ENCODE results near the gene UTS2.

Gene UTS2

GRCh38 chr1:7861452-7861851 is 8.6 kb upstream of the UTS2 start:
- H3K36me3 ChIP-seq (ENCODE audit: insufficient read depth, low read length), result no peaks in the 10 kb centered on the region
- peaks cover 15% of the 10 kb centered on the region for H3K27me3 ChIP-seq (ENCODE audit: control insufficient read depth, insufficient read depth, low read length)
- H3K4me2 ChIP-seq (ENCODE audit: low read length), result no peak overlapping the region
- H3K4me3 ChIP-seq (ENCODE audit: low read length), result no peak overlapping the region
- H3K4me1 ChIP-seq (ENCODE audit: control insufficient read depth, insufficient read depth, low read length), result no peaks in the 10 kb centered on the region
- no peaks in the 10 kb centered on the region for H3K9me3 ChIP-seq (replicated peaks; ENCODE audit: low read length)
- H3K9ac ChIP-seq (ENCODE audit: low read depth, low read length), result no peak overlapping the region

GRCh38 chr1:7860130-7860529 is 7.3 kb upstream of the UTS2 start:
- Histone ChIP-seq H3K9me3 (replicated peaks; ENCODE audit: low read length) (no peaks in the 10 kb centered on the region), H3K4me1 (ENCODE audit: control insufficient read depth, insufficient read depth, low read length) (no peaks in the 10 kb centered on the region), H3K4me2 (ENCODE audit: low read length) (no peak overlapping the region), H3K27me3 (ENCODE audit: control insufficient read depth, insufficient read depth, low read length) (peaks cover 15% of the 10 kb centered on the region), H3K36me3 (ENCODE audit: insufficient read depth, low read length) (no peaks in the 10 kb centered on the region), H3K9ac (ENCODE audit: low read depth, low read length) (no peak overlapping the region), H3K4me3 (ENCODE audit: low read length) (no peak overlapping the region)

DNA sequence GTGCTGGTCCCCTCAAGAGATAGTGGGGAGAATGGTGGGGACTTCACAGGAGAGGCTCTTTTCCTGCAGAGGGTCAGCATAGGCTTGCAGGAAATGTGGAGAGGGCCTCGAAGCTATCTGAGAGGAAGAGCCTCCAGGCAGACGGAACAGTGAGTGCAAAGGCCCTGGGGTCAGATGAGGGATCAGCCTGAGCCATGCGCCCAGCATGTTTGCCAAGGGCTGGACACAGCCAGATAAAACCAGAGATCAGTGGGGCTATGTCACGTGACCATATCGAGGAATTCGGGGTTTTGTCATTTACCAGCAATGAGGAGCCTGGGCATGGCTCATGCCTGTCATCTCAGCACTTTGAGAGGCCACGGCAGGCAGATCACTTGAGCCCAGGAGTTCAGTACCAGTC is 6.5 kb upstream of the UTS2 start:
- H3K4me1 ChIP-seq (ENCODE audit: control insufficient read depth, insufficient read depth, low read length), result no peaks in the 10 kb centered on the region
- no peaks in the 10 kb centered on the region for H3K36me3 ChIP-seq (ENCODE audit: insufficient read depth, low read length)
- H3K9me3 ChIP-seq (replicated peaks; ENCODE audit: low read length), result no peaks in the 10 kb centered on the region
- H3K27me3 ChIP-seq (ENCODE audit: control insufficient read depth, insufficient read depth, low read length), result peaks cover 15% of the 10 kb centered on the region
- H3K9ac ChIP-seq (ENCODE audit: low read depth, low read length), result no peak overlapping the region
- H3K4me3 ChIP-seq (ENCODE audit: low read length), result no peak overlapping the region
- no peak overlapping the region for H3K4me2 ChIP-seq (ENCODE audit: low read length)

DNA sequence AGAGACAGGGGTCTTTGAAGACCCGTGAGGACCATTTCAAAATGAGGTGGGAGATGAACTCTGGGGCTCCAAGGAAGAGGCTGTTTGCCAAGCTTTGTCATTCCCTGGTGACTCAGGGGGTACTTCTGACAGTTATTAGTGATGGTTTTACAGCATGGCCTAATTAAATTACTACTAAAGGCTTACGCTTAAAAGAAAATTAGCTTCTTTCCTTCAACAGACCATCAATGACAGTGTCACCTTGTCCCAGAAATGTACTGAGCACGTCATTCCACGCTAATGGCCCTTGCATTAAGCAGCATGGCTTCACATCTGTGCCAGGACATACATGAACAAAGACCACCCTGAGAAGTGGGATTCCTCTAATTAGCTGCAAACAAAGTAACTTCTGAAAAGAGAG is 5.1 kb upstream of the UTS2 start:
- Histone ChIP-seq H3K4me3 (ENCODE audit: low read length) (no peak overlapping the region), H3K9me3 (replicated peaks; ENCODE audit: low read length) (no peaks in the 10 kb centered on the region), H3K4me1 (ENCODE audit: control insufficient read depth, insufficient read depth, low read length) (no peaks in the 10 kb centered on the region), H3K9ac (ENCODE audit: low read depth, low read length) (no peak overlapping the region), H3K27me3 (ENCODE audit: control insufficient read depth, insufficient read depth, low read length) (peaks cover 16% of the 10 kb centered on the region), H3K4me2 (ENCODE audit: low read length) (no peak overlapping the region), H3K36me3 (ENCODE audit: insufficient read depth, low read length) (no peaks in the 10 kb centered on the region)

DNA sequence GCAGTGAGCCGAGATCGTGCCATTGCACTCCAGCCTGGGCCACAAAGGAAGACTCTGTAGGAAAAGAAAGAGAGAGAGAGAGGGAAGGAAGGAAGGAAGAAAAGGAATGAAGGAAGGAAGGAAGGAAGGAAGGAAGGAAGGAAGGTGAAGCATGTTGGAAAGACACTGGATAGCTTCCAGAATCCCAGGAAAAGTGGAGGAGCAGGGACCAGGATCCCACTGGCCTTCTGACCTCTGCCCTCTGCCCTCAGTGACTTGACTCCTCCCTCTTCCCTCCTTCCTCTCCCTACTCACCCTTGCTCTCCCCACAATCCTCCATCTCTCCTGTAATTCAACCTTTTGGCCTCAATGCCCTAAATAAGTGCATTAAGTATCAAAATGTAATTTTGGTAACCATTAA is 4.1 kb upstream of the UTS2 start:
- no peak overlapping the region for H3K4me2 ChIP-seq (ENCODE audit: low read length)

DNA sequence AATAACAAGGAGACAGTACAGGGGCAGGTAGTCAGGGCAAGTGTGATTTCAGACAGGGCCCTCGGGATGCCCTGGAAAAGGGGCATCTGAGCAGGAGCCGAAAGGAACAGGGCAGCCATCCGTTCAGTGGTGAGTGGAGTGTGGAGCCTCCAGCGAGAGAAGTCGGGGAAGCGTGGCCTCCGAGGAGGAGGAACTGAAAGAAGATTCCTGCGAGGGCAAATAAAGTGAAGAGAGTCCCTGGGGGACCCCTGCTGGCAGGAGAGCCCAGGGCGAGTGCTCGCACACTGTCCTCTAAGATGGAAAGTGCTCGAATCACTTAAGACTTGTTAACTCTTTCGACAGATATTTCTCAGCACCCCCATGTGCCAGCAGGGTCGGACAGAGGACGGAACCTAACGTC is 3.5 kb upstream of the UTS2 start:
- Histone ChIP-seq H3K27me3 (ENCODE audit: control insufficient read depth, insufficient read depth, low read length) (peaks cover 27% of the 10 kb centered on the region), H3K4me2 (ENCODE audit: low read length) (peak overlapping the region; percentile 3), H3K9me3 (replicated peaks; ENCODE audit: low read length) (no peaks in the 10 kb centered on the region), H3K4me1 (ENCODE audit: control insufficient read depth, insufficient read depth, low read length) (no peaks in the 10 kb centered on the region), H3K4me3 (ENCODE audit: low read length) (no peak overlapping the region), H3K9ac (ENCODE audit: low read depth, low read length) (no peak overlapping the region), H3K36me3 (ENCODE audit: insufficient read depth, low read length) (no peaks in the 10 kb centered on the region)

More for the DNA sequence above, 4.1 kb upstream of the UTS2 start:
- Histone ChIP-seq H3K9ac (ENCODE audit: low read depth, low read length) (no peak overlapping the region), H3K27me3 (ENCODE audit: control insufficient read depth, insufficient read depth, low read length) (peaks cover 21% of the 10 kb centered on the region), H3K36me3 (ENCODE audit: insufficient read depth, low read length) (no peaks in the 10 kb centered on the region), H3K4me3 (ENCODE audit: low read length) (no peak overlapping the region), H3K4me1 (ENCODE audit: control insufficient read depth, insufficient read depth, low read length) (no peaks in the 10 kb centered on the region), H3K9me3 (replicated peaks; ENCODE audit: low read length) (no peaks in the 10 kb centered on the region)

GRCh38 chr1:7853684-7854026 is 790 bp upstream of the UTS2 start:
- Histone ChIP-seq H3K4me1 (ENCODE audit: control insufficient read depth, insufficient read depth, low read length) (no peaks in the 10 kb centered on the region), H3K9ac (ENCODE audit: low read depth, low read length) (no peak overlapping the region), H3K27me3 (ENCODE audit: control insufficient read depth, insufficient read depth, low read length) (peaks cover 34% of the 10 kb centered on the region), H3K36me3 (ENCODE audit: insufficient read depth, low read length) (no peaks in the 10 kb centered on the region), H3K4me2 (ENCODE audit: low read length) (no peak overlapping the region), H3K9me3 (replicated peaks; ENCODE audit: low read length) (no peaks in the 10 kb centered on the region), H3K4me3 (ENCODE audit: low read length) (no peak overlapping the region)

GRCh38 chr1:7850786-7851185 is 2.1 kb downstream of the UTS2 start:
- H3K9ac ChIP-seq (ENCODE audit: low read depth, low read length), result no peak overlapping the region
- no peak overlapping the region for H3K4me3 ChIP-seq (ENCODE audit: low read length)
- no peaks in the 10 kb centered on the region for H3K9me3 ChIP-seq (replicated peaks; ENCODE audit: low read length)
- peaks cover 3% of the 10 kb centered on the region for H3K4me1 ChIP-seq (ENCODE audit: control insufficient read depth, insufficient read depth, low read length)
- H3K4me2 ChIP-seq (ENCODE audit: low read length), result no peak overlapping the region
- peaks cover 24% of the 10 kb centered on the region for H3K27me3 ChIP-seq (ENCODE audit: control insufficient read depth, insufficient read depth, low read length)
- H3K36me3 ChIP-seq (ENCODE audit: insufficient read depth, low read length), result no peaks in the 10 kb centered on the region

DNA sequence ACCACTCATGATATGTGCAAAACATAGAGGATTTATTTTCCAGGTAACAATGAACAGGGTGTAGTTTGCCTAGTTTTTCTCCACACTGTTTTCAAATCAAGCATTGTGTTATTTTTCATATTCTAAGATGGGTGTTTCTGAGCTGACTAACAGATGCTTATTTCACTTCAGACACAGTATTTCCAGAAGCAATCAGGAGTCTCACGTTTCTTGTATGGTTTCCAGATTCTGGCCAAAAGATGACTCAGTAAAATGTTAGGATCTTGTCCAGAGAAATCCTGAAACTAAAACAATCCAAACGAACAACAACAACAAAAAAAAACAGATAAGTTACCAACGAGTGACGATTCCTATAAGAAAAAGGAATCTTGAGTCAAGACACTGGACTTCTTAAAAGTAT is 5.3 kb downstream of the UTS2 start:
- Histone ChIP-seq H3K9me3 (replicated peaks; ENCODE audit: low read length) (no peaks in the 10 kb centered on the region), H3K9ac (ENCODE audit: low read depth, low read length) (no peak overlapping the region), H3K4me3 (ENCODE audit: low read length) (no peak overlapping the region), H3K4me2 (ENCODE audit: low read length) (peak overlapping the region; percentile 6), H3K27me3 (ENCODE audit: control insufficient read depth, insufficient read depth, low read length) (peaks cover 17% of the 10 kb centered on the region), H3K36me3 (ENCODE audit: insufficient read depth, low read length) (no peaks in the 10 kb centered on the region), H3K4me1 (ENCODE audit: control insufficient read depth, insufficient read depth, low read length) (peaks cover 3% of the 10 kb centered on the region)

DNA sequence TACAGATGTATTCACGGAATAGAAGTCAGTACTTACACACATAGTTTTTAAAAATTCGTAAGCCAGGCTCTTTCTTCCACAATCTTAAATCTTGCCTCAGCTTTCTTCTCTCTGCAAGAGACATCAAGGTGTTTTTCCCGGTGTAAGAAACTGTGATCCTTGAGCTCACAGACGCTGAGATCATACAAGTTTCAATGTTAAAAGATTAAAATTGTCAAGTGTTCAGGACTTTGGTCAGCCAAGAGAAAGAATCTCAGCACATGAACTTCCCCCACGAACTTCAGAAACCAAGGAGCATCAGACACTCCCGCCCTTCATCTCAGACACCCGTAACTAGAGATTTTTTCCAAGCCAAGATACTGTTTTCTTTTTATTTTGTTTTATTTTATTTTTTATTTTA is 6.2 kb downstream of the UTS2 start:
- no peaks in the 10 kb centered on the region for H3K9me3 ChIP-seq (replicated peaks; ENCODE audit: low read length)
- peaks cover 12% of the 10 kb centered on the region for H3K27me3 ChIP-seq (ENCODE audit: control insufficient read depth, insufficient read depth, low read length)
- peaks cover 3% of the 10 kb centered on the region for H3K4me1 ChIP-seq (ENCODE audit: control insufficient read depth, insufficient read depth, low read length)
- H3K36me3 ChIP-seq (ENCODE audit: insufficient read depth, low read length), result no peaks in the 10 kb centered on the region
- no peak overlapping the region for H3K9ac ChIP-seq (ENCODE audit: low read depth, low read length)
- no peak overlapping the region for H3K4me3 ChIP-seq (ENCODE audit: low read length)
- no peak overlapping the region for H3K4me2 ChIP-seq (ENCODE audit: low read length)

DNA sequence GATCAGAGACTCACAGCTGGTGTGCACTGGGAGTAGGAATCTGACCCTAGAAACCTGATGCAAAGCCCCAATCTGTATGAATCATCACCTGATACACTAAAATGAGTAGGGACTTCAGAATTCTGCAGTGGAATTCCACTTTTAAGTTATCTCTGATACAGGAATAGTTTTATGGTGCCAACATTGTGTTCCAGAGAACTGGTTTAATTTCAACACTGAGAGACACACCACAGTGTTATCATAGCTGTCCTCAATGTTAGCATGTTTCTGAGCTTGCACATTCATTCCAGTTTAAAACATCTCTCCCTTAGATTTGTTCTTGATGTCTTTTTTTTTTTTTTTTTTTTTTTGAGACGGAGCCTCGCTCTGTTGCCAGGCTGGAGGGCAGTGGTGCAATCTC is 7.1 kb downstream of the UTS2 start:
- Histone ChIP-seq H3K36me3 (ENCODE audit: insufficient read depth, low read length) (no peaks in the 10 kb centered on the region), H3K27me3 (ENCODE audit: control insufficient read depth, insufficient read depth, low read length) (peaks cover 4% of the 10 kb centered on the region), H3K4me1 (ENCODE audit: control insufficient read depth, insufficient read depth, low read length) (peaks cover 3% of the 10 kb centered on the region), H3K9ac (ENCODE audit: low read depth, low read length) (no peak overlapping the region), H3K4me2 (ENCODE audit: low read length) (no peak overlapping the region), H3K9me3 (replicated peaks; ENCODE audit: low read length) (no peaks in the 10 kb centered on the region), H3K4me3 (ENCODE audit: low read length) (no peak overlapping the region)

- Histone ChIP-seq H3K27me3 (ENCODE audit: control insufficient read depth, insufficient read depth, low read length) (no peaks in the 10 kb centered on the region), H3K9me3 (replicated peaks; ENCODE audit: low read length) (no peaks in the 10 kb centered on the region), H3K4me2 (ENCODE audit: low read length) (no peak overlapping the region), H3K9ac (ENCODE audit: low read depth, low read length) (no peak overlapping the region), H3K4me1 (ENCODE audit: control insufficient read depth, insufficient read depth, low read length) (no peaks in the 10 kb centered on the region), H3K36me3 (ENCODE audit: insufficient read depth, low read length) (no peaks in the 10 kb centered on the region), H3K4me3 (ENCODE audit: low read length) (no peak overlapping the region)
Measured at GRCh38 chr1:7842517-7842916, 10.3 kb downstream of the UTS2 start.
